GM13977 (cell line): ENCODE results near the gene RPP30.

Experiments
- DNase-seq: peaks from one replicate; pipeline ENCODE4 v3.0.0; 2012; ENCODE audit warnings: low spot score
- CTCF ChIP-seq: IDR thresholded peaks from 2 replicates; pipeline ENCODE4 v1.5.1; 2012; ENCODE audit warnings: mild to moderate bottlenecking, control low read depth; ENCODE audit not compliant: insufficient read depth; ENCODE audit errors: extremely low read depth, missing control alignments
- in situ Hi-C: fragments of 300-500 bp; cut with MboI; formaldehyde crosslinking; loops from one replicate; pipeline ENCODE4 v1.12.0; 2022; ENCODE audit warnings: low sequenced_read_pairs, low pct_unique_long_range_greater_than_20kb, mixed read lengths, inconsistent platforms; ENCODE audit not compliant: unreplicated experiment

RPP30 gene

GRCh38 chr10:90845726-90846125, 26.0 kb upstream of the RPP30 start:
- TF ChIP-seq CTCF, result no peak
- DNase-seq, result no peak
- in situ Hi-C loops, result no loop called here

- in situ Hi-C loops, result no loop called here
- TF ChIP-seq CTCF, result no peak
- no peak for DNase-seq
Measured at GRCh38 chr10:90846746-90847145, 25.0 kb upstream of the RPP30 start.

- in situ Hi-C loops, result no loop called here
Measured at GRCh38 chr10:90847436-90847835, 24.3 kb upstream of the RPP30 start.

GRCh38 chr10:90849956-90850749, 21.6 kb upstream of the RPP30 start:
- in situ Hi-C loops, result loop anchor here (25.0 kb wide), 2 partner anchors 113 to 1063 kb away; no protein-coding TSS in a partner anchor
- DNase-seq, result no peak
- no peak for TF ChIP-seq CTCF

More at GRCh38 chr10:90847436-90847835, 24.3 kb upstream of the RPP30 start:
- no peak for TF ChIP-seq CTCF
- DNase-seq, result no peak

GRCh38 chr10:90855126-90855525, 16.6 kb upstream of the RPP30 start:
- no peak for TF ChIP-seq CTCF
- DNase-seq, result no peak
- in situ Hi-C loops, result loop anchor here (25.0 kb wide), 2 partner anchors 118 to 1068 kb away; no protein-coding TSS in a partner anchor

GRCh38 chr10:90856261-90856660, 15.5 kb upstream of the RPP30 start:
- no peak for TF ChIP-seq CTCF
- in situ Hi-C loops, result loop anchor here (25.0 kb wide), 2 partner anchors 119 to 1069 kb away; no protein-coding TSS in a partner anchor

More at GRCh38 chr10:90856261-90856660, 15.5 kb upstream of the RPP30 start:
- DNase-seq, result no peak
